Cerebellar cortex (tissue), 1 donor: Measurements from ENCODE around the gene ENTHD1.
"Not testable (repeated sequence)": the region's sequence is repeated elsewhere in the genome, so short reads cannot be mapped to it uniquely, and the experiment has no call there.

ENCODE experiments used
- DNase-seq: peaks from one replicate; pipeline ENCODE4 v3.0.0-alpha.2; 2015; ENCODE audit warnings: low spot score

ENTHD1 gene

GRCh38 chr22:39777716-39778454, 115.7 kb downstream of the ENTHD1 start:
- no peak for DNase-seq

GRCh38 chr22:39776295-39777009, 117.1 kb downstream of the ENTHD1 start:
- DNase-seq, result no peak

- no peak for DNase-seq
Measured at GRCh38 chr22:39773976-39774539, 119.5 kb downstream of the ENTHD1 start.

- DNase-seq, result no peak
Measured at GRCh38 chr22:39773503-39773902, 120.1 kb downstream of the ENTHD1 start.

- DNase-seq, result no peak
Measured at GRCh38 chr22:39771486-39771885, 122.1 kb downstream of the ENTHD1 start.

GRCh38 chr22:39765661-39766060, 127.9 kb downstream of the ENTHD1 start:
- no peak for DNase-seq

GRCh38 chr22:39765046-39765445, 128.5 kb downstream of the ENTHD1 start:
- DNase-seq, result no peak

GRCh38 chr22:39763276-39763675, 130.3 kb downstream of the ENTHD1 start:
- no peak for DNase-seq

GRCh38 chr22:39750759-39751158, 142.8 kb downstream of the ENTHD1 start:
- DNase-seq, result no peak

- DNase-seq, result no peak
Measured at GRCh38 chr22:39748877-39749276, 144.7 kb downstream of the ENTHD1 start.

GRCh38 chr22:39746600-39747262, 146.8 kb downstream of the ENTHD1 start:
- no peak for DNase-seq

GRCh38 chr22:39745789-39746188, 147.8 kb downstream of the ENTHD1 start:
- DNase-seq, result no peak

- no peak for DNase-seq
Measured at GRCh38 chr22:39744353-39744752, 149.2 kb downstream of the ENTHD1 start.

- no peak for DNase-seq
Measured at GRCh38 chr22:39743935-39744334, 149.6 kb downstream of the ENTHD1 start.

- no peak for DNase-seq
Measured at GRCh38 chr22:39739338-39740027, 154.1 kb downstream of the ENTHD1 start.

GRCh38 chr22:39738746-39739145, 154.8 kb downstream of the ENTHD1 start:
- DNase-seq, result no peak

GRCh38 chr22:39735776-39736175, 157.8 kb downstream of the ENTHD1 start:
- no peak for DNase-seq

- DNase-seq, result no peak
Measured at GRCh38 chr22:39734866-39735265, 158.7 kb downstream of the ENTHD1 start.

- DNase-seq, result not testable (repeated sequence)
Measured at GRCh38 chr22:39734046-39734445, 159.5 kb downstream of the ENTHD1 start.

GRCh38 chr22:39733191-39733590, 160.4 kb downstream of the ENTHD1 start:
- DNase-seq, result no peak

- no peak for DNase-seq
Measured at GRCh38 chr22:39732625-39733024, 160.9 kb downstream of the ENTHD1 start.
